ENCODE results near the gene FOXRED1.
"Not testable (repeated sequence)": the region's sequence is repeated elsewhere in the genome, so short reads cannot be mapped to it uniquely, and the experiment has no call there.

FOXRED1 gene

GRCh38 chr11:126268708-126269579, at the start of gene FOXRED1, which contains the start of gene SRPRA:
TSS of gene FOXRED1 (plus strand) at chr11:126269154. CDS start at chr11:126269207, 53 bp downstream.
TSS of gene SRPRA (minus strand) at chr11:126268895. CDS start at chr11:126268804, 91 bp downstream.
- DNase-seq = peak; percentile 100

- DNase-seq = no peak
These were observed 49.4 kb upstream of the FOXRED1 start for GRCh38 chr11:126219547-126219946.

- no peak for DNase-seq
These were observed 44.2 kb upstream of the FOXRED1 start for GRCh38 chr11:126224647-126225294.

GRCh38 chr11:126225295-126225665, 43.7 kb upstream of the FOXRED1 start:
- no peak for DNase-seq

GRCh38 chr11:126226334-126227084, 42.4 kb upstream of the FOXRED1 start:
- DNase-seq = no peak

GRCh38 chr11:126229858-126230540, 39.0 kb upstream of the FOXRED1 start:
- no peak for DNase-seq

- no peak for DNase-seq
These were observed 37.1 kb upstream of the FOXRED1 start for GRCh38 chr11:126231725-126232459.

GRCh38 chr11:126232683-126233082, 36.3 kb upstream of the FOXRED1 start:
- no peak for DNase-seq

GRCh38 chr11:126233391-126233790, 35.6 kb upstream of the FOXRED1 start:
- DNase-seq = no peak

GRCh38 chr11:126246636-126247035, 22.3 kb upstream of the FOXRED1 start:
- no peak for DNase-seq

GRCh38 chr11:126253265-126253664, 15.7 kb upstream of the FOXRED1 start:
- DNase-seq = no peak

GRCh38 chr11:126254819-126255218, 14.1 kb upstream of the FOXRED1 start:
- no peak for DNase-seq

- DNase-seq = not testable (repeated sequence)
These were observed 13.4 kb upstream of the FOXRED1 start for GRCh38 chr11:126255507-126255906.

GRCh38 chr11:126256216-126256615, 12.7 kb upstream of the FOXRED1 start:
- no peak for DNase-seq

- no peak for DNase-seq
These were observed 11.8 kb upstream of the FOXRED1 start for GRCh38 chr11:126257144-126257543.

GRCh38 chr11:126257764-126258163, 11.2 kb upstream of the FOXRED1 start:
- DNase-seq = no peak

- DNase-seq = no peak
These were observed 6.7 kb upstream of the FOXRED1 start for GRCh38 chr11:126262216-126262615.

- DNase-seq = no peak
These were observed 5.5 kb upstream of the FOXRED1 start for GRCh38 chr11:126263489-126263888.

- DNase-seq = no peak
These were observed 3.1 kb upstream of the FOXRED1 start for GRCh38 chr11:126265811-126266210.

GRCh38 chr11:126267650-126268049, 1.3 kb upstream of the FOXRED1 start:
- no peak for DNase-seq

- DNase-seq = no peak
These were observed 620 bp upstream of the FOXRED1 start for GRCh38 chr11:126268361-126268707.

- DNase-seq = no peak
These were observed 8.4 kb downstream of the FOXRED1 start for GRCh38 chr11:126277322-126277721.
